HG03354 (cell line): ENCODE data around the gene MROH8.
"Not testable (repeated sequence)": the region's sequence is repeated elsewhere in the genome, so short reads cannot be mapped to it uniquely, and the experiment has no call there.

Experiments used
- ATAC-seq: cut with Tn5 transposase; IDR thresholded peaks from one replicate; pipeline ENCODE4 v1.9.1; 2021; ENCODE audit warnings: mild to moderate bottlenecking; ENCODE audit not compliant: unreplicated experiment, poor library complexity, severe bottlenecking

Gene MROH8

DNA sequence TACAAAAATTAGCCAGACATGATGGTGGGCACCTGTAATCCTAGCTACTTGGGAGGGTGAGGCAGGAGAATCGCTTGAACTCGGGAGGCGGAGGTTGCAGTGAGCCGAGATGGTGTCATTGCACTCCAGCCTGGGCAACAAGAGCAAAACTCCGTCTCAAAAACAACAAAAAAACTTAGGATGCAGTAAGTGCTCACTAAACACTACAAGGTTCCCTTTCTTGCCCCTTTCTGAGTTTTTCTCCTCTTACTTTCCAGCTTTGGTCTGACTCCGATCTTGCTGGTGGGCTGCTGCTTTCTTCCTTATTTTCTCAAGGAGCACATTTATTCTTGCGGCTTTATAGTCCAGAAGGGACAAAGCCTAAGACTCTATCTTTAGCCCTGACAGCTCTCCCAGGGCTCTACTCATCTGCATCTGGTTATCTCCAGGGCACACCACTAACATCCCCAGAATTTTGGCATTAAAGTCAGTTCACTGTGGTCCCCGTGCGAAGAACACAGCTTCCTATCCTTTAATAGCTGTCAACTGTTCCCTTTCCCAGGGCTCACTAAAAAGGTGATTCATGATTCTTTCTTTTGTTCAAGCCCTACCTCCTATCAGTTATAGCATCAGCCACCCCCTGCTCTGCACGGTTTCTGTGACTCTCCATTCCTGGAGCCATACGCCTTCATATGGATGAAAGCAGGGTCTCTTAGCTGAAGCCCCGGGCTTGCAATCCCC is 17.4 kb downstream of the MROH8 start:
- no peak for ATAC-seq

- ATAC-seq: no peak
Measured at GRCh38 chr20:37160683-37161082, 18.7 kb downstream of the MROH8 start.

DNA sequence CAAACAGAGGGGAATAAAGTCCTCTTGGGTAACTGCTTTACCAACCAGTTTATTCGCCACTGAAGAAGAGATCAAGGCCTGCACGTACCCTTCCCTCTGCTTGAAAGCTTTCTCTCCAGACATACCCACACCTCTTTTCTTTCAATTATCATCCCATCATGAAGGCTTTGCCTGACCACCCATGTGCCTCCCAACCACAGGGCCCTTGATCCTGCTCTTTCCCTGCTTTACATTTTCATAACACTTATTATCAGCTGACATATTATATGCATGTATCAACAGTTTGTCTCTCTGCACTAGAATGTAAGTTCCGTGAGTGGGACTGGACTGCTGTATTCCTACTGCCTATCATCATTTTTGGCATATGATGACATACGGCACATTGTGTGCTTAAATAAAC is 21.1 kb downstream of the MROH8 start:
- ATAC-seq: no peak

DNA sequence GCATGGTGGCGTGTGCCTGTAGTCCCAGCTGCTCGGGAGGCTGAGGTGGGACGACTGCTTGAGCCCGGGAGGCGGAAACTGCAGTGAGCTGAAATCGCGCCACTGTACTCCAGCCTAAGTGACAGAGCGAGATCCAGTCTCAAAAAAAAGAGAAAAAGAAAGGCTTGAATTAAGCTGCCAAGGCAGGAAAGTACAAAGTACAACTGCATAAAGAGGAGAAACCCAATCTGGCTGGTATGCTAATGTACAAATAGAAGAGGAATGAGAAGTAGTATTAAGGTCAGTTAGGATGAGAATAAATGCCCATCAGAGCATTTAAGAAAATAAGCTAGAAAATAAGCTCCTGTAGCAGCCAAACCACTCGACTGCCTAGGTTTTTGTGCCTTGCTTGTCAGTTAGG is 23.4 kb downstream of the MROH8 start:
- ATAC-seq: no peak

GRCh38 chr20:37154684-37155298 is 24.6 kb downstream of the MROH8 start:
- no peak for ATAC-seq

DNA sequence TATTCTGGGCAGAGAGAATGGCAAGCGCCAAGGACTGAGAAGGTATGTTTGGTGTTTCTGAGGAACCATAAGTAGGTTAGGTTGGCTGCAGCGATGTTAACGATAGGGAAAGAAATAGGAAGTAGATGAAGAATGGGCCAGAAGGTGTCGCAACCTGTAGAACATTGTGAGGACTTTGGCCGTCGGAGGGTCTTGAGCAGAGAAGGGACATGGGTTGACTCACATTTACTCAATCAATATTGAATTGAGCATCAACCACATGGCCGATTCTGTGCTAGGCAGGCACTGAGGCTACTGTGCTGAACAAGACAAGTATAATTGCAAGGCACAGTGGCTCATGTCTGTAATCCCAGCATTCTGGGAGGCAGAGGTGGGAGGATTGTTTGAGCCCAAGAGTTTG is 27.1 kb downstream of the MROH8 start:
- no peak for ATAC-seq

GRCh38 chr20:37151529-37151928 is 27.8 kb downstream of the MROH8 start:
- ATAC-seq: no peak

GRCh38 chr20:37150864-37151263 is 28.5 kb downstream of the MROH8 start:
- not testable (repeated sequence) for ATAC-seq

DNA sequence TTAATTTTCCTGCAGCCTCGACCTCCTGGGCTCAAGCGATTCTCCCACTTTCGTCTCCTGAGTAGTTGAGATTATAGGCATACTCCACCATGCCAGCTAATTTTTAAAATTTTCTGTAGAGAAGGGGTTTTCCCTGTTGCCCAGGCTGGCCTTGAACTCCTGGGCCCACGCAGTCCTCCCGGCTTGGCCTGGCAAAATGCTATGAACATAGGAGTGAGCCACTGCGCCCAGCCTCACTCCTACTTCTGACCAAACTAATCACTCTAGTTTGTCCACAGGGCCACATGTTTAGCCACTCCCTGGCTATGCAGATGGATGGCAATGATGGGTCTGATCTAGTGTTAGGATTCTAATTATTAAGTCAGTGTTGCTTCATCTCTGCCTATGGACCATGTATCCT is 32.1 kb downstream of the MROH8 start:
- no peak for ATAC-seq

GRCh38 chr20:37144856-37145404 is 34.4 kb downstream of the MROH8 start:
- ATAC-seq: no peak

GRCh38 chr20:37142708-37143107 is 36.6 kb downstream of the MROH8 start:
- no peak for ATAC-seq

DNA sequence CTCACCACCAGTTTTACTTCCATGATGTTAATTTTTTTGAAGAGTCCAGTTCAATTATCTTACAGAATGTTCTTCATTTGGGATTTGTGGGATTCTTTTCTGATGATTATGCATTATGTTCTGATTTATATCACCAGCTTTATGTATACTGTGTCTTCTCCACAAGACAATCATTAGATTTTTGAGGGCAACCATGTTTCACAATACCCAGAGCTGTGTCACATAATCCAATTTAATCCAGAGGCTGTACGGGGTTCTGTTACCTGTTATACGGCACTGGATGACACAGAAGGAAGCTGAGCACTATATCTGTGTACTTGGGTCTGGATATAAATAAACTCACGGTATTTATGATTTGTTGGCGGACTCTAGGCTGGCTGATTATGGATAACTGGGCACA is 41.8 kb downstream of the MROH8 start:
- ATAC-seq: no peak

GRCh38 chr20:37133952-37134351 is 45.4 kb downstream of the MROH8 start:
- no peak for ATAC-seq

DNA sequence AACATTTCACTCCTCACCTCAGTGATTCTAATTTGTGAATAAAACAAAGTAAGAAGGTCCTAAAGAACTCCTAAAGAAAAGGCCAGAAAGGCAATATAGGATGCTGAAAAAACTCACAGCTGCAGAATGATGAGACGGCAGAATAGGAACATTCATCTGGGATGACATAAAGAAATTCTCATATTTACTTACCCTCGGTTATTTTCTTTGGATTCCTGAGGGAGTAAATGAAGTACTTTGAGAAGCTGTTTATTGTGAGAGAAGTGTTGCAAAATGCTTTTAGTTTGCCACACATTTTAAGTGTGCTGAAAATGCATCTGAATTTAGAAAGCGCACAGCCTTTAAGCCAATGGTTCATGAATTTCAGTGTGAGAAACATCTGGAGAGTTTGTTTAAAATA is 47.9 kb downstream of the MROH8 start:
- no peak for ATAC-seq

DNA sequence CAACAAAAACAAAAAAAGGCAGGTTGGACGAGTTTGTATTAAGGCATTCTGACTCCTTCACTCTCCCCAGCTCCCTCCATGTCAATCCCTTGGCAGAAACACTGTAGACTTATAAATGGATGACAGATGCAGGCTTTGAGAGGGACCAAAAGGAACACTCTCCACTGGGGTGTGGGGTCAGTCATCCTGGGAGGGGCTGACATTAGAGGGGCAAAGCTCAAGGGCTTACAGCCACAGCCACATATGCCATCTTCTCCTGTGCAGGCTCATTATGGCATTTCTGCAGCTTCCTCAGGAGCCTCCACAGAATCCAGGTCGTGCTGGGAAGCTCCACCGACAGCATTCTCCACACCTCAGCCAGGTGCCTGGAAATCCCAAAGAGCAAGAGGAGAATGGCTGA is 50.5 kb downstream of the MROH8 start:
- no peak for ATAC-seq

- not testable (repeated sequence) for ATAC-seq
Measured at GRCh38 chr20:37126290-37126689, 53.1 kb downstream of the MROH8 start.

DNA sequence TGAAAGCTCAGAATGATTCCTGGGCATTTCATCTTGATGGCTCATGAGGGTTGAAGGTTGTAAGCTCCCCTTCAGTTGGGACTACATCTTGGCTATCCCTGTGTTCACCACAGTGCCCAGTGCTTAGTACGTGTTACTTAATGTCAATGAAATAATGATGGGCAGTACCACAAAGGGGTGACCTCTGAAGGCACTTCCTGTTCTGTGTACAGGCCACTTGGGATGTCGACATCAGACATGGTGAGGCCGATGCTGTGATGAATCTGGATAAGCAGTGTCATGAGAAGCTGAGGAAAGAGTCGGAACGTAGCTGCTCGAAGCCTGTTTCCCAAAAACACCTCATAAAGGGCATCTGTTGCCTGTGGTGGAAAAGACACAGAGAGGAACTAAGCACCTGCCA is 55.9 kb downstream of the MROH8 start:
- ATAC-seq: no peak

GRCh38 chr20:37120497-37120896 is 58.9 kb downstream of the MROH8 start:
- no peak for ATAC-seq

GRCh38 chr20:37119356-37120036 is 59.9 kb downstream of the MROH8 start:
- no peak for ATAC-seq

GRCh38 chr20:37114012-37114411 is 65.3 kb downstream of the MROH8 start:
- no peak for ATAC-seq

GRCh38 chr20:37111926-37112455 is 67.4 kb downstream of the MROH8 start:
- ATAC-seq: no peak
